Neural cell (in vitro differentiated cells): ENCODE data around the gene GABPB2. TPM values are rescaled to one million over a fixed set of nuclear protein-coding genes. Genes with fewer than 3 reads are reported as not detected.

Experiments
- H2AFZ ChIP-seq: fragments of 200-600, 300-800 bp; sonication (generic), shearing (Covaris generic); 2 replicates; pipeline ENCODE4 v1.6.0; 2014; ENCODE audit warnings: low read depth, mild to moderate bottlenecking, antibody characterized with exemption, low read length, moderate library complexity
- H3F3A ChIP-seq: fragments of 200-600 bp; shearing (Covaris generic); 2 replicates; pipeline ENCODE4 v1.6.1; 2016; ENCODE audit warnings: mild to moderate bottlenecking, moderate library complexity, mixed read lengths, antibody characterized with exemption, low read length; ENCODE audit not compliant: insufficient read depth, poor library complexity, severe bottlenecking
- H3K27ac ChIP-seq: fragments of 200-600, 300-800 bp; sonication (generic), shearing (Covaris generic); 2 replicates; pipeline ENCODE4 v1.5.1; 2014; ENCODE audit warnings: mild to moderate bottlenecking, low read length, moderate library complexity
- H3K27me3 ChIP-seq: fragments of 300-800, 200-600 bp; sonication (generic), shearing (Covaris generic); 2 replicates; pipeline ENCODE4 v1.6.0; 2014; ENCODE audit warnings: mild to moderate bottlenecking, low read depth, low read length, moderate library complexity; ENCODE audit not compliant: insufficient read depth
- H3K36me3 ChIP-seq: fragments of 300-800, 200-600 bp; sonication (generic), shearing (Covaris generic); 2 replicates; pipeline ENCODE4 v1.5.1; 2014; ENCODE audit warnings: mild to moderate bottlenecking, antibody characterized with exemption, low read length, moderate library complexity; ENCODE audit not compliant: insufficient read depth
- H3K4me2 ChIP-seq: fragments of 300-800, 200-600 bp; sonication (generic), shearing (Covaris generic); 2 replicates; pipeline ENCODE4 v1.6.0; 2014; ENCODE audit warnings: mild to moderate bottlenecking, low read length
- H3K4me3 ChIP-seq: fragments of 300-800, 200-600 bp; sonication (generic), shearing (Covaris generic); 2 replicates; pipeline ENCODE4 v1.5.1; 2014; ENCODE audit warnings: mild to moderate bottlenecking, low read length, moderate library complexity
- H3K79me2 ChIP-seq: fragments of 200-600 bp; shearing (Covaris generic); replicated peaks from 2 replicates; pipeline ENCODE4 v1.6.0; 2014; ENCODE audit warnings: mild to moderate bottlenecking, low read length, moderate library complexity; ENCODE audit not compliant: insufficient read depth
- H3K9ac ChIP-seq: fragments of 300-800, 200-600 bp; sonication (generic), shearing (Covaris generic); 2 replicates; pipeline ENCODE4 v1.6.1; 2016; ENCODE audit warnings: mild to moderate bottlenecking, low read length, mixed read lengths
- H3K9me2 ChIP-seq: fragments of 200-600 bp; shearing (Covaris generic); 2 replicates; pipeline ENCODE4 v1.6.1; 2016; ENCODE audit warnings: mild to moderate bottlenecking, low read length, mixed read lengths; ENCODE audit not compliant: insufficient read depth
- H3K9me3 ChIP-seq: fragments of 200-600, 300-800 bp; sonication (generic), shearing (Covaris generic); 2 replicates; pipeline ENCODE4 v1.6.1; 2016; ENCODE audit warnings: mild to moderate bottlenecking, mixed run types, low read length, moderate library complexity, mixed read lengths
- H4K20me1 ChIP-seq: fragments of 200-600 bp; shearing (Covaris generic); 2 replicates; pipeline ENCODE4 v1.6.1; 2016; ENCODE audit warnings: mild to moderate bottlenecking, mixed run types; ENCODE audit not compliant: insufficient read depth
- EP300 ChIP-seq: fragments of 450-650 bp; conservative IDR thresholded peaks from 2 replicates; pipeline ENCODE4 v1.6.1; 2014; ENCODE audit warnings: antibody characterized with exemption, mild to moderate bottlenecking, moderate library complexity; ENCODE audit not compliant: poor library complexity, severe bottlenecking
- EZH2 ChIP-seq: fragments of 200-600, 300-800 bp; shearing (Covaris generic), sonication (generic); IDR thresholded peaks from 2 replicates; pipeline ENCODE4 v1.6.1; 2014; ENCODE audit warnings: antibody characterized with exemption, low read length, borderline replicate concordance, mild to moderate bottlenecking; ENCODE audit not compliant: insufficient read depth, poor library complexity, severe bottlenecking
- MXI1 ChIP-seq: fragments of 450-650 bp; conservative IDR thresholded peaks from 2 replicates; pipeline ENCODE4 v1.6.1; 2014; ENCODE audit warnings: antibody characterized with exemption, mild to moderate bottlenecking; ENCODE audit not compliant: poor library complexity, severe bottlenecking
- POLR2AphosphoS5 ChIP-seq: IDR thresholded peaks from 2 replicates; pipeline ENCODE4 v1.6.1; 2012
- RAD21 ChIP-seq: fragments of 450-650 bp; conservative IDR thresholded peaks from 2 replicates; pipeline ENCODE4 v1.6.1; 2014; ENCODE audit warnings: antibody characterized with exemption, mild to moderate bottlenecking, moderate library complexity
- REST ChIP-seq: IDR thresholded peaks from 2 replicates; pipeline ENCODE4 v1.6.1; 2012; ENCODE audit warnings: borderline replicate concordance
- SMC3 ChIP-seq: fragments of 450-650 bp; conservative IDR thresholded peaks from 2 replicates; pipeline ENCODE4 v1.6.1; 2014; ENCODE audit warnings: antibody characterized with exemption, mild to moderate bottlenecking, moderate library complexity; ENCODE audit not compliant: poor library complexity
- TAF1 ChIP-seq: IDR thresholded peaks from 2 replicates; pipeline ENCODE4 v1.6.1; 2012; ENCODE audit warnings: low read depth
- polyA plus RNA-seq: library from polyadenylated mRNA; depleted of rRNA; stranded (reverse); fragments of >200 nt; gene quantifications from 2 replicates; pipeline ENCODE4 v1.2.3, GENCODE V29; 2014
- TF ChIP-seq, protein P1 (sequence below): fragments of 450-650 bp; IDR thresholded peaks from 2 replicates; pipeline ENCODE4 v1.5.1; 2014; ENCODE audit warnings: antibody characterized with exemption, mild to moderate bottlenecking, moderate library complexity; ENCODE audit not compliant: poor library complexity, severe bottlenecking

The GABPB2 gene
- polyA plus RNA-seq, 1 donor from 2014 or later: 4.1 TPM

DNA sequence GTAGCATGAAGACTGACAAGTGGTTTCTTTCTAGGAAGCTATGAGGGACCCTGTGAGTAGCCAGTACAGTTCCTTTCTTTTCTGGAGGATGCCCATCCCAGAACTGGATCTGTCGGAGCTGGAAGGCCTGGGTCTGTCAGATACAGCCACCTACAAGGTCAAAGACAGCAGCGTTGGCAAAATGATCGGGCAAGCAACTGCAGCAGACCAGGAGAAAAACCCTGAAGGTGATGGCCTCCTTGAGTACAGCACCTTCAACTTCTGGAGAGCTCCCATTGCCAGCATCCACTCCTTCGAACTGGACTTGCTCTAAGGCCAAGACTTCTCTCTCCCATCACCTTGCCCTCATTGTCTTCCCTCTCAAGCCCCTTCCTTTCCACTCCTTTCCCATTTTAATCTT is 3.4 kb upstream of the GABPB2 start:
- Histone ChIP-seq H3K79me2 (peaks cover 72% of the 10 kb centered on the region), H3K36me3 (peaks cover 10% of the 10 kb centered on the region), H3K4me3 (no peak overlapping the region), H3K9ac (no peak overlapping the region), H3K4me2 (no peak overlapping the region), H3F3A (no peaks in the 10 kb centered on the region), H3K9me3 (no peaks in the 10 kb centered on the region), H4K20me1 (no peaks in the 10 kb centered on the region), H3K9me2 (no peaks in the 10 kb centered on the region), H3K27me3 (no peaks in the 10 kb centered on the region), H2AFZ (no peak overlapping the region), H3K27ac (no peak overlapping the region)
- TF ChIP-seq REST (no peak), POLR2AphosphoS5 (no peak), MXI1 (no peak), SMC3 (no peak), EZH2 (no peak), RAD21 (no peak), TAF1 (no peak), EP300 (no peak)
- TF ChIP-seq, protein P1, sequence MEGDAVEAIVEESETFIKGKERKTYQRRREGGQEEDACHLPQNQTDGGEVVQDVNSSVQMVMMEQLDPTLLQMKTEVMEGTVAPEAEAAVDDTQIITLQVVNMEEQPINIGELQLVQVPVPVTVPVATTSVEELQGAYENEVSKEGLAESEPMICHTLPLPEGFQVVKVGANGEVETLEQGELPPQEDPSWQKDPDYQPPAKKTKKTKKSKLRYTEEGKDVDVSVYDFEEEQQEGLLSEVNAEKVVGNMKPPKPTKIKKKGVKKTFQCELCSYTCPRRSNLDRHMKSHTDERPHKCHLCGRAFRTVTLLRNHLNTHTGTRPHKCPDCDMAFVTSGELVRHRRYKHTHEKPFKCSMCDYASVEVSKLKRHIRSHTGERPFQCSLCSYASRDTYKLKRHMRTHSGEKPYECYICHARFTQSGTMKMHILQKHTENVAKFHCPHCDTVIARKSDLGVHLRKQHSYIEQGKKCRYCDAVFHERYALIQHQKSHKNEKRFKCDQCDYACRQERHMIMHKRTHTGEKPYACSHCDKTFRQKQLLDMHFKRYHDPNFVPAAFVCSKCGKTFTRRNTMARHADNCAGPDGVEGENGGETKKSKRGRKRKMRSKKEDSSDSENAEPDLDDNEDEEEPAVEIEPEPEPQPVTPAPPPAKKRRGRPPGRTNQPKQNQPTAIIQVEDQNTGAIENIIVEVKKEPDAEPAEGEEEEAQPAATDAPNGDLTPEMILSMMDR: no peak

GRCh38 chr1:151069103-151069486 is 1.5 kb upstream of the GABPB2 start:
- H3K9me3 ChIP-seq: no peaks in the 10 kb centered on the region
- H3K4me3 ChIP-seq: no peak overlapping the region
- H3K27ac ChIP-seq: no peak overlapping the region
- H3K9me2 ChIP-seq: no peaks in the 10 kb centered on the region
- H4K20me1 ChIP-seq: no peaks in the 10 kb centered on the region
- no peaks in the 10 kb centered on the region for H3K27me3 ChIP-seq
- no peak overlapping the region for H2AFZ ChIP-seq
- no peak overlapping the region for H3K4me2 ChIP-seq
- peaks cover 54% of the 10 kb centered on the region for H3K79me2 ChIP-seq
- H3F3A ChIP-seq: no peaks in the 10 kb centered on the region
- peaks cover 10% of the 10 kb centered on the region for H3K36me3 ChIP-seq
- TF ChIP-seq RAD21 (no peak), SMC3 (no peak), TAF1 (no peak), REST (no peak), EP300 (no peak), EZH2 (no peak), MXI1 (no peak)
- TF ChIP-seq, protein P1: no peak
- no peak overlapping the region for H3K9ac ChIP-seq
